GM23248 (cell line): ENCODE measurements around the gene RARS1. TPM values are rescaled to one million over a fixed set of nuclear protein-coding genes. Genes with fewer than 3 reads are reported as not detected.

ENCODE experiments used
- DNase-seq: peaks from one replicate; pipeline ENCODE4 v3.0.0-alpha.2; 2015
- H2AFZ ChIP-seq: fragments of 200-600 bp; sonication (generic); 2 replicates; pipeline ENCODE4 v1.6.1; 2016; ENCODE audit warnings: antibody characterized with exemption
- H3F3A ChIP-seq: fragments of 200-600 bp; sonication (generic); 2 replicates; pipeline ENCODE4 v1.6.1; 2016; ENCODE audit warnings: mild to moderate bottlenecking, antibody characterized with exemption, mixed run types; ENCODE audit not compliant: insufficient read depth
- H3K27ac ChIP-seq: fragments of 200-600 bp; sonication (generic); 2 replicates; pipeline ENCODE4 v1.5.1; 2016; ENCODE audit warnings: mild to moderate bottlenecking
- H3K27me3 ChIP-seq: fragments of 200-600 bp; sonication (generic); replicated peaks from 2 replicates; pipeline ENCODE4 v1.6.1; 2016; ENCODE audit warnings: mild to moderate bottlenecking; ENCODE audit not compliant: insufficient read depth
- H3K36me3 ChIP-seq: fragments of 200-600 bp; sonication (generic); 2 replicates; pipeline ENCODE4 v1.6.1; 2016; ENCODE audit warnings: low read depth, mild to moderate bottlenecking
- H3K4me1 ChIP-seq: fragments of 200-600 bp; sonication (generic); 2 replicates; pipeline ENCODE4 v1.6.1; 2016; ENCODE audit warnings: mild to moderate bottlenecking; ENCODE audit not compliant: insufficient read depth
- H3K4me2 ChIP-seq: fragments of 200-600 bp; sonication (generic); one replicate; pipeline ENCODE4 v1.6.1; 2016; ENCODE audit warnings: mild to moderate bottlenecking; ENCODE audit not compliant: unreplicated experiment
- H3K4me3 ChIP-seq: fragments of 200-600 bp; sonication (generic); 2 replicates; pipeline ENCODE4 v1.5.1; 2016; ENCODE audit warnings: mild to moderate bottlenecking
- H3K79me2 ChIP-seq: fragments of 200-600 bp; sonication (generic); 2 replicates; pipeline ENCODE4 v1.6.1; 2016; ENCODE audit warnings: mild to moderate bottlenecking; ENCODE audit not compliant: insufficient read depth
- H3K9ac ChIP-seq: fragments of 200-600 bp; sonication (generic); 2 replicates; pipeline ENCODE4 v1.6.1; 2016; ENCODE audit warnings: mild to moderate bottlenecking
- H3K9me2 ChIP-seq: fragments of 200-600 bp; sonication (generic); 2 replicates; pipeline ENCODE4 v1.6.1; 2016; ENCODE audit warnings: mixed run types, mild to moderate bottlenecking, moderate library complexity; ENCODE audit not compliant: insufficient read depth
- H3K9me3 ChIP-seq: fragments of 200-600 bp; sonication (generic); one replicate; pipeline ENCODE4 v1.6.1; 2017; ENCODE audit warnings: low read depth
- H4K20me1 ChIP-seq: fragments of 200-600 bp; sonication (generic); 2 replicates; pipeline ENCODE4 v1.6.0; 2016; ENCODE audit not compliant: insufficient read depth
- EZH2 ChIP-seq: fragments of 200-600 bp; sonication (generic); IDR thresholded peaks from 2 replicates; pipeline ENCODE4 v1.6.1; 2018; ENCODE audit warnings: antibody characterized with exemption, mild to moderate bottlenecking; ENCODE audit not compliant: insufficient read depth, poor library complexity, severe bottlenecking
- EZH2phosphoT487 ChIP-seq: fragments of 200-600 bp; sonication (generic); IDR thresholded peaks from 2 replicates; pipeline ENCODE4 v1.6.1; 2018; ENCODE audit warnings: antibody characterized with exemption, moderate library complexity, mild to moderate bottlenecking, low read depth; ENCODE audit not compliant: insufficient read depth
- WGBS, 2 experiments: methylation state at CpG; one replicate each; pipeline ENCODE4 v1.1.6; 2015 to 2017; ENCODE audit warnings: low lambda C conversion rate in 2 of 2, low coverage in 1 of 2; ENCODE audit errors: missing lambda C conversion rate in 2 of 2; 5-methylcytosine and 5-hydroxymethylcytosine counted together
- in situ Hi-C: fragments of 300-500 bp; cut with MboI; formaldehyde crosslinking; loops from 2 replicates; pipeline ENCODE4 v1.15.0; 2020
- polyA plus RNA-seq: library from polyadenylated mRNA; unstranded; fragments of >200 nt; fragmentation: Nextera tagmentation; extraction: Ambion mirVana; gene quantifications from 2 replicates; pipeline ENCODE4 v1.2.1, GENCODE V29; 2016
- total RNA-seq: library from RNA; depleted of rRNA; stranded (reverse); fragments of >200 nt; shearing (Covaris generic); gene quantifications from 2 replicates; pipeline ENCODE4 v1.2.3, GENCODE V29; 2014

RARS1 gene
- total and polyA plus RNA-seq, 2 experiments from 2014 or later, result 118 to 180 TPM

- Histone ChIP-seq H3F3A (no peaks in the 10 kb centered on the region), H3K9me3 (no peaks in the 10 kb centered on the region), H3K4me2 (no peak overlapping the region), H3K4me1 (peaks cover 4% of the 10 kb centered on the region; the same call in 1 of the 2 replicates), H3K36me3 (no peaks in the 10 kb centered on the region), H3K9me2 (no peaks in the 10 kb centered on the region), H3K79me2 (no peaks in the 10 kb centered on the region), H3K9ac (no peak overlapping the region), H3K4me3 (no peak overlapping the region), H4K20me1 (no peaks in the 10 kb centered on the region), H3K27me3 (no peaks in the 10 kb centered on the region), H3K27ac (no peak overlapping the region), H2AFZ (no peak overlapping the region)
- 70 to 73% methylated on average over 4 of the region's 4 CpGs for WGBS, 2 experiments
- no peak for DNase-seq
- TF ChIP-seq EZH2phosphoT487, result no peak
- TF ChIP-seq EZH2, result no peak
- in situ Hi-C loops, result no loop called here
Observed at GRCh38 chr5:168481330-168481788, 4.9 kb upstream of the RARS1 start.

DNA sequence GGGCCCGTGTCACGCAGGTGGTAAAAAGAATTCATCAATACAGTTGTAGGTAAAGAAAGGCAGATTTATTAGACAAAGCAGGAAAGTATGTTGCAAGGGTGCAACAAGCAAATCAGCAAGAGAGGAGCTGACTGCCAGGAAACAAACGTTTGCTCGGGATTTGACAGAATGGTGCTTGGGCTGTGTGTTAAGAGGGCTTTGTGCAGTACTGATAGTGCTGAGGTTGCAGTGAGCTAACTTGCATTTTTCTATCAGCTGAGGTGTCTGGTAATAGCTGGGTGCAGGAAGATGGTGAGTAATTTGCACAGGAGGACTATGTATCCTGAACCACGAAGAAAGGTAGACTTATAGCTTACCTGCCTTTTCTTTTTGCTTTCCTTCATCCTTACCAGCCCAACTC lies 3.9 kb upstream of the RARS1 start:
- in situ Hi-C loops, result no loop called here
- Histone ChIP-seq H3K4me2 (no peak overlapping the region), H3K9me3 (no peaks in the 10 kb centered on the region), H3K4me1 (peaks cover 5% of the 10 kb centered on the region; the same call in 1 of the 2 replicates), H3K9ac (no peak overlapping the region), H3F3A (no peaks in the 10 kb centered on the region), H3K36me3 (no peaks in the 10 kb centered on the region), H3K4me3 (no peak overlapping the region), H3K27me3 (no peaks in the 10 kb centered on the region), H4K20me1 (no peaks in the 10 kb centered on the region), H2AFZ (no peak overlapping the region), H3K79me2 (peaks cover 10% of the 10 kb centered on the region), H3K9me2 (no peaks in the 10 kb centered on the region), H3K27ac (no peak overlapping the region)
- TF ChIP-seq EZH2phosphoT487 (no peak), EZH2 (no peak)
- 71 to 78% methylated on average over 5 of the region's 5 CpGs for WGBS, 2 experiments
- no peak for DNase-seq

GRCh38 chr5:168489059-168489458 lies 2.8 kb downstream of the RARS1 start:
- 94 to 98% methylated on average over 3 of the region's 3 CpGs for WGBS, 2 experiments
- no peaks in the 10 kb centered on the region for H4K20me1 ChIP-seq
- peaks cover 56% of the 10 kb centered on the region for H3K36me3 ChIP-seq
- H3K9me3 ChIP-seq, result no peaks in the 10 kb centered on the region
- H3K9ac ChIP-seq, result no peak overlapping the region
- no peaks in the 10 kb centered on the region for H3K9me2 ChIP-seq
- peaks cover 11% of the 10 kb centered on the region; the same call in 1 of the 2 replicates for H3K4me1 ChIP-seq
- H3K79me2 ChIP-seq, result peaks cover 77% of the 10 kb centered on the region
- H3K4me2 ChIP-seq, result no peak overlapping the region
- H3F3A ChIP-seq, result no peaks in the 10 kb centered on the region
- DNase-seq, result no peak
- H3K4me3 ChIP-seq, result no peak overlapping the region
- no peaks in the 10 kb centered on the region for H3K27me3 ChIP-seq
- TF ChIP-seq EZH2, result no peak
- no peak for TF ChIP-seq EZH2phosphoT487
- no peak overlapping the region for H2AFZ ChIP-seq
- H3K27ac ChIP-seq, result no peak overlapping the region
- in situ Hi-C loops, result no loop called here

- no peak overlapping the region for H3K4me2 ChIP-seq
- H3K79me2 ChIP-seq, result peaks cover 77% of the 10 kb centered on the region
- WGBS, 2 experiments, result 85 to 89% methylated on average over 5 of the region's 5 CpGs
- H3K36me3 ChIP-seq, result peaks cover 82% of the 10 kb centered on the region
- no peaks in the 10 kb centered on the region for H3K27me3 ChIP-seq
- no peak overlapping the region for H2AFZ ChIP-seq
- H3K4me1 ChIP-seq, result no peaks in the 10 kb centered on the region
- TF ChIP-seq EZH2phosphoT487 (no peak), EZH2 (no peak)
- no peak overlapping the region for H3K4me3 ChIP-seq
- in situ Hi-C loops, result no loop called here
- no peaks in the 10 kb centered on the region for H4K20me1 ChIP-seq
- no peak overlapping the region for H3K27ac ChIP-seq
- no peaks in the 10 kb centered on the region for H3K9me3 ChIP-seq
- no peaks in the 10 kb centered on the region for H3K9me2 ChIP-seq
- H3F3A ChIP-seq, result no peaks in the 10 kb centered on the region
- no peak overlapping the region for H3K9ac ChIP-seq
- DNase-seq, result no peak
Observed at GRCh38 chr5:168494057-168494555, 7.8 kb downstream of the RARS1 start.
